CD4-positive, alpha-beta T cell (primary cell): Measurements from ENCODE around the gene PGBD1. TPM values are rescaled to one million over a fixed set of nuclear protein-coding genes. Genes with fewer than 3 reads are reported as not detected.

ENCODE experiments used
- ATAC-seq: fragments of 200-7000 bp; cut with Tn5 transposase; one replicate; pipeline ENCODE4 v1.10.0; 2022; ENCODE audit warnings: mild to moderate bottlenecking; ENCODE audit not compliant: poor library complexity
- CTCF ChIA-PET: fragments of 350-600 bp; sonication (Branson Sonifier 250); formaldehyde crosslinking; loops from one replicate; lab custom pipeline; 2021; ENCODE audit warnings: antibody characterized with exemption, inconsistent platforms; lab: Charles Lee
- POLR2A ChIA-PET: fragments of 350-600 bp; sonication (Branson Sonifier 250); formaldehyde crosslinking; loops from one replicate; lab custom pipeline; 2021; ENCODE audit warnings: antibody characterized with exemption, inconsistent platforms; lab: Charles Lee
- DNase-seq, 14 experiments: peaks; one replicate each; pipeline ENCODE4 v3.0.0-alpha.2; 2013 to 2020; ENCODE audit warnings: mixed read lengths in 2 of 14
- H3K27ac ChIP-seq, 2 donors: one replicate each; pipeline versions ENCODE4 v1.5.1 to v1.7.0; 2013; ENCODE audit warnings: low read length in 2 of 2, low read depth in 1 of 2, mild to moderate bottlenecking in 1 of 2
- H3K27me3 ChIP-seq, 2 experiments: 1 replicate in 1 of 2; 2 replicates in 1 of 2; pipeline versions ENCODE4 v1.6.1 to v1.7.0; 2013; ENCODE audit warnings: low read length in 2 of 2, control low read depth in 1 of 2, mild to moderate bottlenecking in 1 of 2, moderate library complexity in 1 of 2; ENCODE audit not compliant: insufficient read depth in 2 of 2, control insufficient read depth in 1 of 2
- H3K36me3 ChIP-seq: one replicate; pipeline ENCODE4 v1.6.1; 2013; ENCODE audit warnings: low read length, control low read depth; ENCODE audit not compliant: insufficient read depth
- H3K4me1 ChIP-seq: one replicate; pipeline ENCODE4 v1.6.1; 2013; ENCODE audit warnings: low read length, control low read depth; ENCODE audit not compliant: insufficient read depth
- H3K4me3 ChIP-seq: one replicate; pipeline ENCODE4 v1.5.1; 2013; ENCODE audit warnings: mild to moderate bottlenecking, low read length, moderate library complexity
- H3K9me3 ChIP-seq, 2 experiments: 1 replicate in 1 of 2; 2 replicates in 1 of 2; pipeline versions ENCODE4 v1.6.1 to v1.7.0; 2013; ENCODE audit warnings: low read length in 2 of 2, mild to moderate bottlenecking in 2 of 2, control low read depth in 1 of 2, moderate library complexity in 1 of 2; ENCODE audit not compliant: control insufficient read depth in 1 of 2, insufficient read depth in 1 of 2
- H3K27ac Mint-ChIP-seq: one replicate; pipeline ENCODE4 v1.8.0; 2020; ENCODE audit warnings: mixed read lengths
- H3K27me3 Mint-ChIP-seq: one replicate; pipeline ENCODE4 v1.8.0; 2021; ENCODE audit warnings: mixed read lengths
- H3K36me3 Mint-ChIP-seq: one replicate; pipeline ENCODE4 v1.8.0; 2021; ENCODE audit warnings: low read depth, mixed read lengths
- H3K4me1 Mint-ChIP-seq: one replicate; pipeline ENCODE4 v1.8.0; 2021; ENCODE audit warnings: low read depth, mixed read lengths
- H3K4me3 Mint-ChIP-seq: one replicate; pipeline ENCODE4 v1.8.0; 2020; ENCODE audit warnings: mild to moderate bottlenecking, mixed read lengths
- H3K9me3 Mint-ChIP-seq: one replicate; pipeline ENCODE4 v1.8.0; 2020; ENCODE audit warnings: mixed read lengths
- intact Hi-C, 2 experiments: fragments of 100-400 bp; cut with DNase I in 1 of 2; cut with micrococcal nuclease in 1 of 2; formaldehyde crosslinking; loops; one replicate each; pipeline versions ENCODE4 v1.15.1 to v1.9.0; 2023 to 2025; cut with DNase I, micrococcal nuclease
- total RNA-seq, 174 experiments: library from RNA in 2 of 174; stranded (reverse) in 2 of 174; gene quantifications; one replicate each; pipeline ENCODE4 v1.2.3 and lab custom pipeline; 2021 to 2026
- TF ChIP-seq, protein P1 (sequence below): fragments of 200-600 bp; IDR thresholded peaks from one replicate; pipeline ENCODE4 v1.8.0; 2022; ENCODE audit warnings: antibody characterized with exemption, mild to moderate bottlenecking

Gene PGBD1
- total RNA-seq, 2 experiments from 2014 or later: 1.3 to 1.4 TPM

DNA sequence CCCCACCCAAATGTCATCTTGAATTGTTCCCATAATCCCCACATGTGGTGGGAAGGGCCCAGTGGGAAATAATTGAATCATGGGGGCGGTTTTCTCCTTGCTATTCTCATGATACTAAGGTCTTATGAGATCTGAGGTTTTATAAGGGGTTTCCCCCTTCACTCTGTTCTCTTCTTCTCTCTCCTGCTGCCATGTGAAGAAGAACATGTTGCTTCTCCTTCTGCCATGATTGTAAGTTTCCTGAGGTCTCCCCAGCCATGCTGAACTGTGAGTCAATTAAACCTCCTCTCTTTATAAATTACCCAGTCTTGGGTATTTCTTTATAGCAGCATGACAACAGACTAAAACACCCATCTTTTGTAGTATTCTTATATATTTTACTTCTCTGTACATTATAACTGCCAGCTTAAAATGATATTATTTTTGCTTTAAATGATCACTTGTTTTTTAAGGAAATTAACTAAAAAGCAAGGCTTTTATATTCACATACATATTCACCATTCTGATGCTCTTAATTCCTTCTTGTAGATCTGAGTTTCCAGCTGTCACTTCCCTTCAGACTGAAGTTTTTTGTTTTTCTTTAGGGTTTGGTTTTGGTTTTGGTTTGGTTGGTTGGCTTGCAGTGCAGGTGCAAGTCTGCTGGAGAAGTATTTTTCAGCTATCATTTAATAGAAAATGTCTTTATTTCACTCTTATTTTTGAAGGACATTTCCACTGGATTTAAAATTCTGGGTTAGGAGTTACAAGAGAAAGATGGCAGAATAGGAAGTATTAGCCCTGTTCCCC is 59.1 kb downstream of the PGBD1 start:
- Mint-ChIP-seq H3K9me3 (peaks cover 2% of the 10 kb centered on the region), H3K36me3 (no peaks in the 10 kb centered on the region), H3K4me1 (no peaks in the 10 kb centered on the region), H3K27ac (no peak overlapping the region), H3K4me3 (no peak overlapping the region), H3K27me3 (peaks cover 27% of the 10 kb centered on the region)
- TF ChIP-seq, protein P1, sequence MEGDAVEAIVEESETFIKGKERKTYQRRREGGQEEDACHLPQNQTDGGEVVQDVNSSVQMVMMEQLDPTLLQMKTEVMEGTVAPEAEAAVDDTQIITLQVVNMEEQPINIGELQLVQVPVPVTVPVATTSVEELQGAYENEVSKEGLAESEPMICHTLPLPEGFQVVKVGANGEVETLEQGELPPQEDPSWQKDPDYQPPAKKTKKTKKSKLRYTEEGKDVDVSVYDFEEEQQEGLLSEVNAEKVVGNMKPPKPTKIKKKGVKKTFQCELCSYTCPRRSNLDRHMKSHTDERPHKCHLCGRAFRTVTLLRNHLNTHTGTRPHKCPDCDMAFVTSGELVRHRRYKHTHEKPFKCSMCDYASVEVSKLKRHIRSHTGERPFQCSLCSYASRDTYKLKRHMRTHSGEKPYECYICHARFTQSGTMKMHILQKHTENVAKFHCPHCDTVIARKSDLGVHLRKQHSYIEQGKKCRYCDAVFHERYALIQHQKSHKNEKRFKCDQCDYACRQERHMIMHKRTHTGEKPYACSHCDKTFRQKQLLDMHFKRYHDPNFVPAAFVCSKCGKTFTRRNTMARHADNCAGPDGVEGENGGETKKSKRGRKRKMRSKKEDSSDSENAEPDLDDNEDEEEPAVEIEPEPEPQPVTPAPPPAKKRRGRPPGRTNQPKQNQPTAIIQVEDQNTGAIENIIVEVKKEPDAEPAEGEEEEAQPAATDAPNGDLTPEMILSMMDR: no peak
- Histone ChIP-seq H3K36me3 (no peaks in the 10 kb centered on the region), H3K9me3 (peaks cover 0 to 4% of the 10 kb centered on the region in 2 experiments), H3K4me1 (peaks cover 15% of the 10 kb centered on the region), H3K4me3 (no peak overlapping the region), H3K27me3 (peaks cover 0 to 1% of the 10 kb centered on the region in 2 experiments), H3K27ac (no peak overlapping the region)
- ATAC-seq (no peak), DNase-seq (no peak)
- POLR2A ChIA-PET: no interaction called here
- CTCF ChIA-PET: interaction anchor here (2.1 kb wide), 1 partner anchor 16 kb away, joined by 6 read pairs; no protein-coding TSS in a partner anchor
- intact Hi-C loops: no loop called here

DNA sequence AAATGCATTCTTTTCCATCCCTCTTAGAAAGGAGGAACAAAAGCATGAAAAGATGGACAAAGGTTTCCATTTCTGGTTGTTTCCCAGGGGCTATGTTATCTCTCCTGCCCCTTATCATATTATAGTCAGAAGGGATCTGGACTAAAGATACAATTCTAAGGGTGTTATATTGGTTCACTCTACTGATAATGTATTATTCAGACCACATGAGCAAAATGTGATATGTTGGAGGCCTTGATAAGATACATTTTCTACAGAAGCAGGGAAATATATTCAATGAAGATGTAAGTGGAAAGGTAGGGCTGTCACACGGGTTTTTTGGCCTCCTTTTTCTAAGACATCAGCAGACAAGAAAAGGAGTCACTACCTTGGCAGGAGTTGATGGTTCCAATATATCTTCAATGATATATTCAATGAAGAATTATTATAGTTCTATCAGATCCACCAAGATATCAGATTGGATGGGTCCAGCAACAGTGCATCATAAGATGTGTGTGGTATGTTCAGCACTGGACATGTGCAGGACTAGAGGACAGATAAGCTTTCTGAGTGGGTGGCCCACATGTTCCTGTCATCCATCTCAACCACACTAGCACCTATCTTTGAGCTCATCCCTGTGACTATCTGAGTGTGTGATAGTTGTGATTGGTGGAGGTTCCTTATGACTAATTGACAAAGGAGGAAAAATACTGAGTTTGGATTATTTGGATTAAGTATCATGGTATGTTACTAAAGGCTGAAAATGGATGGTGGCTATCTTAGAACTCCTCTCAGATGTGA is 62.7 kb downstream of the PGBD1 start:
- Mint-ChIP-seq H3K27me3 (peaks cover 49% of the 10 kb centered on the region), H3K27ac (no peak overlapping the region), H3K36me3 (no peaks in the 10 kb centered on the region), H3K4me1 (no peaks in the 10 kb centered on the region), H3K9me3 (peaks cover 2% of the 10 kb centered on the region), H3K4me3 (no peak overlapping the region)
- H3K9me3 ChIP-seq: peaks cover 0 to 4% of the 10 kb centered on the region in 2 experiments
- no peak for DNase-seq
- no peak overlapping the region for H3K27ac ChIP-seq
- intact Hi-C loops: no loop called here
- ATAC-seq: no peak
- TF ChIP-seq, protein P1: no peak
- no peaks in the 10 kb centered on the region for H3K4me1 ChIP-seq
- no peaks in the 10 kb centered on the region for H3K36me3 ChIP-seq
- ChIA-PET POLR2A (interaction anchor here (0.6 kb wide), 1 partner anchor 61 kb away, joined by 3 read pairs; no protein-coding TSS in a partner anchor), CTCF (interaction anchor here (0.6 to 0.7 kb wide), 2 partner anchors 12 to 352 kb away, joined by 3 read pairs; no protein-coding TSS in a partner anchor)
- no peak overlapping the region for H3K4me3 ChIP-seq
- peaks cover 0 to 11% of the 10 kb centered on the region in 2 experiments for H3K27me3 ChIP-seq

DNA sequence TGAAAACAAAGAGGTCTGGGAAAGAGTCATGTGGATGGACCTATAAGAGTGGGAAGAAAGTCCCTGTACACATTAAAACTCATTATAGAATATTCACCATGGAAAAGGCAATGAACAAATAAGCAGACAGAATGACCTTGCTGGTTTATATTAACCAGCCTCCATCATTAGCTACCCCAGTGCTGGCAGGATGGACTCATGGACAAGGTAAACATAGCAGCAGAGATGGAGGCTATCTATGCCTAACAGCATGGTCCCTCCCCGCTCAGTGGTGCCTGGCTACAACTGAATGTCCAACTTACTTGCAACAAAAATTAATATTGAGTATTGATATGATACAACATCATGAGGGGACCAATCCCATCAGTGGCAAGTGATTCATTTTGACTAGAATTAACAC is 63.8 kb downstream of the PGBD1 start:
- TF ChIP-seq, protein P1: no peak
- ChIA-PET POLR2A (interaction anchor here (1.1 kb wide), 1 partner anchor 78 kb away, joined by 3 read pairs; the partner anchor contains the start of gene ZSCAN26), CTCF (interaction anchor here (0.7 to 0.9 kb wide), 2 partner anchors 16 to 353 kb away, joined by 3 read pairs; no protein-coding TSS in a partner anchor)
- intact Hi-C loops: loop anchor here in 1 of 2 experiments (5.0 kb wide), 1 partner anchor 78 kb away; the partner anchor contains the start of gene ZSCAN26
- no peak overlapping the region for H3K27ac ChIP-seq
- H3K9me3 Mint-ChIP-seq: peaks cover 2% of the 10 kb centered on the region
- peaks cover 10% of the 10 kb centered on the region for H3K4me1 Mint-ChIP-seq
- DNase-seq: no peak
- peaks cover 4% of the 10 kb centered on the region for H3K4me1 ChIP-seq
- H3K27ac Mint-ChIP-seq: no peak overlapping the region
- no peak overlapping the region for H3K4me3 ChIP-seq
- no peak for ATAC-seq
- no peaks in the 10 kb centered on the region for H3K36me3 ChIP-seq
- peaks cover 8% of the 10 kb centered on the region for H3K36me3 Mint-ChIP-seq
- no peak overlapping the region for H3K4me3 Mint-ChIP-seq
- peaks cover 0 to 11% of the 10 kb centered on the region in 2 experiments for H3K27me3 ChIP-seq
- peaks cover 49% of the 10 kb centered on the region for H3K27me3 Mint-ChIP-seq
- H3K9me3 ChIP-seq: peaks cover 0 to 4% of the 10 kb centered on the region in 2 experiments
